ENCODE results near the gene PRR20D.
"Not testable (repeated sequence)": the region's sequence is repeated elsewhere in the genome, so short reads cannot be mapped to it uniquely, and the experiment has no call there.

Gene PRR20D
- long read RNA-seq, donor 1 = 0 reads
- long read RNA-seq, donor 2 = 0 reads
- long read RNA-seq, donor 3 = 0 reads
- long read RNA-seq, donor 4 = 0 reads
- long read RNA-seq, donor 5 = 0 reads
- long read RNA-seq, donor 6 = 0 reads
- long read RNA-seq, donor 7 = 0 reads
- long read RNA-seq, donor 8 = 0 reads

DNA sequence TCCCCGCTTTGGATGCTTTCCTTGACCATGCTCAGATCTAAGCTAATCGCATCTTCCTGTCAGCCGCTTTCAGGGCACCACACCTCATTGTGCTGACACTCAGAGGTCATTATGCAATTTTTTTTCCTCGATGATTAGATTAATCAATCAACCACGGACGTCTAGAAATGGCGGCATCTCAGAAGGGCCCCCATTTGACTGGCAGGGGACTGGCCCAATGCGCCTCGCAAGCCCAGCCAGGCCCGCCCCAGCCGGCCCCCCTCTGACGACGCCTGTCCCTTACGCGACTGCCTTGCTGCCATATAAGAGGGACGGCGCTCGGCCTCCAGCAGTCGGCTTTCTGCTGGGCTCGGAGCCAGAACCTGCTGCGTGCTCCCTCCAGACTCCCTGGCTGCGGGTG is at the start of gene PRR20D:
Gene PRR20D, plus strand, starts transcription at position 301 of the 400 bp plus-strand sequence. CDS start 387 bp downstream, outside the sequence.
- DNase-seq = not testable (repeated sequence)

DNA sequence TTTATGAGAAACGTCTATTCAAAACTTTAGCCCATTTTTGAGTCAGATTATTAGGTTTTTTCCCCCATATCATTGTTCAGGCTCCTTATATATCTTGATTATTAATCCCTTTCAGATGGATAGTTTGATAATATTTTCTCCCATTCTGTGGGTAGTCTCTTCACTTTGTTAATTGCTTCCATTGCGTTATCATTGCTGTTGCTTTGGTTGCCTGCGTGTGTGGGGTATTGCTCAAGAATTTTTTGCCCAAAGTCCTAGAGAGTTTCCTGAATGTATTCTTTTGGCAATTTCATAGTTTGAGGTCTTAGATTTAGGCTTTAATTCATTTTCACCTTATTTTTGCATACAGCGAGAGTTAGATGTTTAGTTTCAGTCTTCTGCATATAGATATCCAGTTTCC is 45.5 kb upstream of the PRR20D start:
- DNase-seq = no peak

DNA sequence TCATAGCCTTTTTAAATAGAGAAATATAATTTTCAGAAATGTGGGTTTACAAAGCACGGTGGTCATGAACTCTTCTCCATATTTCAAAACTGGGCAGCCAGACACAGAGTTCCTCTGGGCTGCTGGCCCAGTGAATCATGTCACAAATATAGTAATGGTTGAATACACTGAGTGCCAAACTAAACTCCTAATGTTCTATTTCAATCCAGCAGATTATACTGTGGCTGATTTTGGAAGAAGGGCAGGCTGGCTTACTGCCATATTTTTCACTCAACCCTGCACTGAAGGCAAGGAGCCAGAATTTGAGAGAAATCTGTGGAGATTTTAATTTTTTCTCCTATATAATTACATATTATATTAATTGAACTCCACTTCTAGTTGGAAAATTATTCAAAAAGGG is 36.8 kb upstream of the PRR20D start:
- no peak for DNase-seq

GRCh38 chr13:57128909-57129308 is 31.5 kb upstream of the PRR20D start:
- DNase-seq = no peak

GRCh38 chr13:57136093-57136492 is 24.3 kb upstream of the PRR20D start:
- DNase-seq = no peak

- no peak for DNase-seq
Observed at GRCh38 chr13:57137585-57137984, 22.8 kb upstream of the PRR20D start.

DNA sequence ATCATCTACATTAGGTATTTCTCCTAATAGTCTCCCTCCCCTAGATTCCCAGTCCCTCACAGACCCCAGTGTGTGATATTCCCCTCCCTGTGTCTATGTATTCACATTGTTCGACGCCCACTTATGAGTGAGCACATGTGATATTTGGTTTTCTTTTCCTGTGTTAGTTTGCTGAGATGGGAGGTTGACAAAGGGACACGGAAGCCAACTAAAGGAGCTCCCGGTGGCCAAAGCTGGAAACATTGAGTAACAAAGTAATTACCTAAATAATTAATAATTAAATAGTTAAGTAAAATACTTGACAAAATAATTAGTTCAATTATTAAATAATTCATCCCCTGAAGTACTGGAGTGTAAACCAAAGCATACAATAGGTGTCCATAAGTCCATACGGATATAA is 21.4 kb upstream of the PRR20D start:
- no peak for DNase-seq

- not testable (repeated sequence) for DNase-seq
Observed at GRCh38 chr13:57139781-57140180, 20.7 kb upstream of the PRR20D start.

DNA sequence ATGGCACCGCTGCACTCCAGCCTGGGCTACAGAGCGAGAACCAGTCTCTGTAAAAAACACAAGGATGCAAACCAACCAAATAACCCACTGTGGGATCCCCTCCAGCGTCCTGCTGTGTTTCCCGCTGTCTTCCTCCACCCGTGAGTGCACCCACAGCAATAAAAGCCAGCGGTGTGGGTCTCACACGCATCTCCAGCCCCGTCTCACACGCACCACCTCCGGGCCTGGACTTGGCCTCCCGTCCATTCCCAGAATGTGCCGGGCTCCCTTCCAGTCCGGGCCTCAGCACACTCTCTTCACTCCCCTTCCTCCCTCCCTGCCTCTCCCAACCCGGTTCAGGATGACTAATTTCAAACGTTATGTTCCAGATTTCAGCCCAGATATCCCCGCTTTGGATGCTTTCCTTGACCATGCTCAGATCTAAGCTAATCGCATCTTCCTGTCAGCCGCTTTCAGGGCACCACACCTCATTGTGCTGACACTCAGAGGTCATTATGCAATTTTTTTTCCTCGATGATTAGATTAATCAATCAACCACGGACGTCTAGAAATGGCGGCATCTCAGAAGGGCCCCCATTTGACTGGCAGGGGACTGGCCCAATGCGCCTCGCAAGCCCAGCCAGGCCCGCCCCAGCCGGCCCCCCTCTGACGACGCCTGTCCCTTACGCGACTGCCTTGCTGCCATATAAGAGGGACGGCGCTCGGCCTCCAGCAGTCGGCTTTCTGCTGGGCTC is 20.0 kb upstream of the PRR20D start, which contains the start of gene PRR20A:
Gene PRR20A, plus strand, starts transcription at position 684 of the 734 bp plus-strand sequence. CDS start 387 bp downstream, outside the sequence.
- not testable (repeated sequence) for DNase-seq

DNA sequence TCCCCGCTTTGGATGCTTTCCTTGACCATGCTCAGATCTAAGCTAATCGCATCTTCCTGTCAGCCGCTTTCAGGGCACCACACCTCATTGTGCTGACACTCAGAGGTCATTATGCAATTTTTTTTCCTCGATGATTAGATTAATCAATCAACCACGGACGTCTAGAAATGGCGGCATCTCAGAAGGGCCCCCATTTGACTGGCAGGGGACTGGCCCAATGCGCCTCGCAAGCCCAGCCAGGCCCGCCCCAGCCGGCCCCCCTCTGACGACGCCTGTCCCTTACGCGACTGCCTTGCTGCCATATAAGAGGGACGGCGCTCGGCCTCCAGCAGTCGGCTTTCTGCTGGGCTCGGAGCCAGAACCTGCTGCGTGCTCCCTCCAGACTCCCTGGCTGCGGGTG is 13.2 kb upstream of the PRR20D start, which contains the start of gene PRR20B:
Gene PRR20B, plus strand, starts transcription at position 301 of the 400 bp plus-strand sequence. CDS start 387 bp downstream, outside the sequence.
- not testable (repeated sequence) for DNase-seq

DNA sequence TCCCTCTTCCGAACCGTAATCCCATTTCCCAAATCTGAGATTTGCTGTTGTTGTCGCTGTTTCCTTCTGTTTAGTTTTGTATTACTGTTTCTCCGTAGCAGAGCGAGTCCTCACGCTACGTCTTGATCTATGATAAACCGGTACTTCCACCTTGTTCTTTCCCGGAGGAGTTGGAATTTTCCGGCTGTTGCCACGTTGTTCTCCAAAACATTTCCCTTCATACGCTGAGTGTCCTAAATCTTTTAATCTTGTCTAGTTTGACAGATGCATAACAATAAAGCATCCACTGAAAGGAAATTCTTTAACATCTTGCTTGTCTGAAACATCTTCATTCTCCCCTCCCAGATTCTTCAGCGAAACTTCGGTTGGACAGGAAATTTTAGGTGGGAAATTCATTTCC is 12.3 kb upstream of the PRR20D start:
- DNase-seq = not testable (repeated sequence)

DNA sequence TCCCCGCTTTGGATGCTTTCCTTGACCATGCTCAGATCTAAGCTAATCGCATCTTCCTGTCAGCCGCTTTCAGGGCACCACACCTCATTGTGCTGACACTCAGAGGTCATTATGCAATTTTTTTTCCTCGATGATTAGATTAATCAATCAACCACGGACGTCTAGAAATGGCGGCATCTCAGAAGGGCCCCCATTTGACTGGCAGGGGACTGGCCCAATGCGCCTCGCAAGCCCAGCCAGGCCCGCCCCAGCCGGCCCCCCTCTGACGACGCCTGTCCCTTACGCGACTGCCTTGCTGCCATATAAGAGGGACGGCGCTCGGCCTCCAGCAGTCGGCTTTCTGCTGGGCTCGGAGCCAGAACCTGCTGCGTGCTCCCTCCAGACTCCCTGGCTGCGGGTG is 6.7 kb upstream of the PRR20D start, which contains the start of gene PRR20C:
Gene PRR20C, plus strand, starts transcription at position 301 of the 400 bp plus-strand sequence. CDS start 387 bp downstream, outside the sequence.
- not testable (repeated sequence) for DNase-seq

DNA sequence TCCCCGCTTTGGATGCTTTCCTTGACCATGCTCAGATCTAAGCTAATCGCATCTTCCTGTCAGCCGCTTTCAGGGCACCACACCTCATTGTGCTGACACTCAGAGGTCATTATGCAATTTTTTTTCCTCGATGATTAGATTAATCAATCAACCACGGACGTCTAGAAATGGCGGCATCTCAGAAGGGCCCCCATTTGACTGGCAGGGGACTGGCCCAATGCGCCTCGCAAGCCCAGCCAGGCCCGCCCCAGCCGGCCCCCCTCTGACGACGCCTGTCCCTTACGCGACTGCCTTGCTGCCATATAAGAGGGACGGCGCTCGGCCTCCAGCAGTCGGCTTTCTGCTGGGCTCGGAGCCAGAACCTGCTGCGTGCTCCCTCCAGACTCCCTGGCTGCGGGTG is 6.5 kb downstream of the PRR20D start, which contains the start of gene PRR20E:
Gene PRR20E, plus strand, starts transcription at position 301 of the 400 bp plus-strand sequence. CDS start 387 bp downstream, outside the sequence.
- DNase-seq = not testable (repeated sequence)

DNA sequence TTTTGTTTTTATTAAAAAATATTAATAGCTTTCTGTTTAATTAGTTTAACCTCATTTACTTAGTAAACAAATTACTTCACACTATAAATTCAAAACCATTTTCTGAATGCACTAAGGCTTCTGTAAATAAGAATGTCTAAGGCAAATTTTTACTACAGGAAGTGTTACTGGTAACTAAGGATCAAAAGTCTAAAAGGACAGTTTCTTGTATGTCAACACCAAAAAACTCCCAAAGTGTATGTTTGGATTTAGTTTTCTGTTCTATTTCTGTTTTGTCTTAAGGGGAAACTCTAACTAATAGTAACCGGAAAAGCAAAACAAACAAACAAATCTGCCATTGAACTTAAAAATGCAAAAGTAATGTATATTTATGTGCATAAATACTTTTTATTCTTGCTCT is 31.2 kb downstream of the PRR20D start:
- DNase-seq = no peak

DNA sequence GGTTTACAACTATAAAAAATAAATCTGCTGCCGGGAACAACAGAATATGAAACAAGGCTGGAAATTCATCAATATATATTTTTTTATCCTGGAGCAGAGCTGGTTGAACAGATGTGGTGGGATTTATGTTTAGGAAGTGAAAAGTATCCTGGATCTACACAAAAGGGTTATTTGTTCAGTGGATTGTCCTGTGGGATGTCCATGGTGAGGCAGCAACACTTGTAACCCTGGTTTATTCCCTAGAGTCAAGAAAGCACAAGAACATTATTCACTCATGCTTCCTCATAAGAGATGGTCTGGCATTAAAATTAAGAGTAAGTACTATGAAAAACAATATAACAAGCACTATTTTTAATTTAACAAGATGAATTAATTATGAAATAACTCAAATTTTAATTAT is 52.6 kb downstream of the PRR20D start:
- no peak for DNase-seq

Data from right kidney (tissue), 9 donors.